Skeletal muscle tissue (tissue), 4 donors: Measurements from ENCODE around the gene NOSTRIN. TPM values are rescaled to one million over a fixed set of nuclear protein-coding genes. Genes with fewer than 3 reads are reported as not detected.

ENCODE experiments used
- H3K27ac ChIP-seq: one replicate; pipeline ENCODE4 v1.7.0; 2013; ENCODE audit warnings: mild to moderate bottlenecking, low read depth, low read length, inconsistent platforms
- H3K27me3 ChIP-seq, 3 donors: one replicate each; pipeline ENCODE4 v1.7.0; 2013; ENCODE audit warnings: low read length in 3 of 3; ENCODE audit not compliant: control insufficient read depth in 3 of 3, insufficient read depth in 3 of 3
- H3K36me3 ChIP-seq, 3 donors: one replicate each; pipeline ENCODE4 v1.7.0; 2013; ENCODE audit warnings: low read length in 3 of 3; ENCODE audit not compliant: control insufficient read depth in 3 of 3, insufficient read depth in 3 of 3
- H3K4me1 ChIP-seq, 3 donors: one replicate each; pipeline ENCODE4 v1.7.0; 2013; ENCODE audit warnings: low read length in 3 of 3, mild to moderate bottlenecking in 3 of 3; ENCODE audit not compliant: control insufficient read depth in 3 of 3, insufficient read depth in 3 of 3
- H3K4me3 ChIP-seq, 3 donors: one replicate each; pipeline ENCODE4 v1.7.0; 2013; ENCODE audit warnings: low read length in 3 of 3
- H3K9ac ChIP-seq, 3 donors: one replicate each; pipeline ENCODE4 v1.7.0; 2013; ENCODE audit warnings: low read length in 3 of 3, mild to moderate bottlenecking in 3 of 3, moderate library complexity in 2 of 3, low read depth in 1 of 3
- H3K9me3 ChIP-seq, 3 donors: one replicate each; pipeline ENCODE4 v1.7.0; 2013; ENCODE audit warnings: low read length in 3 of 3; ENCODE audit not compliant: control insufficient read depth in 3 of 3
- total RNA-seq: library from RNA; depleted of rRNA; stranded (reverse); fragments of >200 nt; gene quantifications from one replicate; pipeline ENCODE4 v1.2.3, GENCODE V29; 2014
- donor health status: Osteomylitis.

Gene NOSTRIN
- total RNA-seq, 1 donor from 2014 or later, result 8.4 TPM

DNA sequence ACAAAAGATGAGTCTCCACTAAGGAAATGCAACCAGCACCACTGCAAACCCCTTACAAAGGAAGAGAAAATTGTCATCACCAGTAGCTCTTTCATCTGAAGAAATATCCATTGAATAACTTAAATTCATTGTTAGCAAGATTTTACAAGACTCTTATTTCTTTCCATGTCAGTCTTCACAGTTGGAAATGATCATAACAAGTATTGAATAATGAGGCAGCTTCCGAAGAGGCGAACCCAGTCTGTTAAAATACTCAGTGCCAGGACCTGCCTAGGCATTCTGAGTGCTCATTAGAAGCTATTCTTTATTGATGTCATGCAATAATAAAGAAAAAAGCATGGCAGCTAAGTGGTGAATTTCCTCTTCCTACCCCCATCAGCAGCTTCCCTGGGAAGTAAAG is 33.5 kb downstream of the NOSTRIN start:
- peaks cover 0 to 5% (median 0%) of the 10 kb centered on the region in 3 donors for H3K36me3 ChIP-seq
- no peak overlapping the region for H3K4me3 ChIP-seq
- no peaks in the 10 kb centered on the region for H3K4me1 ChIP-seq
- H3K9me3 ChIP-seq, result peaks cover 0 to 2% (median 0%) of the 10 kb centered on the region in 3 donors
- H3K27me3 ChIP-seq, result no peaks in the 10 kb centered on the region
- H3K9ac ChIP-seq, result no peak overlapping the region
- H3K27ac ChIP-seq, result no peak overlapping the region

DNA sequence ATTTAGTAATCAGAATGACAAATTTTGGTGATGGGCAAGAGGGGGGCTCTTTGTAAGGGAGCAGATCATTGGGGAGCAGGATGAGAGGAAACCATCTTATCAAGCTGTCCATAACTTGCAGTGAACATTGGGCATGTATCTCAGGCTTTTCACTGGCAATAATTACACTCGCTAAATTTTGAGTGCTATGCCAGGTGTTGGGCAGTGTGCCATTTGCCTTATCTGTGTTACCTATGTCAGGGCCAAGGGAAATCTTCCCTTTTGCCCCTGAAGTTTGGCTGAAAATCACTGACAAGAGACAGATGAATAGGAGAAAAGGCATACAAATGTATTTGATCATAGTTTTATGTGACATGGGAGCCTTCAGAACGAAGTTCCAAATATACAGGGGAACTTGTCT is 39.0 kb downstream of the NOSTRIN start:
- Histone ChIP-seq H3K9me3 (no peaks in the 10 kb centered on the region), H3K27me3 (no peaks in the 10 kb centered on the region), H3K4me1 (no peaks in the 10 kb centered on the region), H3K27ac (no peak overlapping the region), H3K36me3 (peaks cover 0 to 2% (median 0%) of the 10 kb centered on the region in 3 donors), H3K9ac (no peak overlapping the region), H3K4me3 (no peak overlapping the region)

DNA sequence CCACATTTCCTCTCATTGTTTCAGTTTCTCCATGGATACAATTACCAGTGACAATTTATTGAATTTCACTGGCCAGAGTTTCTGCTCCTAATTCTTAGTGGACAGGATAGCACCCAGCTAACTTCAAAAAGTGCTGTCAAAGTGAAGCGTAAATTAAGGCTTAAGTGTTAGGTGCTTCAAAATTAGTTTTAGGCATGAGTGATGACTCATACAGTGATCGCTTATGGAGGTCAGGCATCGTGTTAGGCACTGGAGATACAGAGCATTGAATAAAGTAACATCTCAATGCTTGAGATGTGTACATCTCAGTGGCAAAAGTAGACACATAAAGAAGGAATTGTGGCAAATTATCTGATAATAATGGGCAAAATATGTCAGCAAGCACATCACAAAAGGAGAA is 40.8 kb downstream of the NOSTRIN start:
- Histone ChIP-seq H3K36me3 (peaks cover 0 to 2% (median 0%) of the 10 kb centered on the region in 3 donors), H3K4me1 (no peaks in the 10 kb centered on the region), H3K9me3 (no peaks in the 10 kb centered on the region), H3K27ac (no peak overlapping the region), H3K4me3 (no peak overlapping the region), H3K27me3 (no peaks in the 10 kb centered on the region), H3K9ac (no peak overlapping the region)

DNA sequence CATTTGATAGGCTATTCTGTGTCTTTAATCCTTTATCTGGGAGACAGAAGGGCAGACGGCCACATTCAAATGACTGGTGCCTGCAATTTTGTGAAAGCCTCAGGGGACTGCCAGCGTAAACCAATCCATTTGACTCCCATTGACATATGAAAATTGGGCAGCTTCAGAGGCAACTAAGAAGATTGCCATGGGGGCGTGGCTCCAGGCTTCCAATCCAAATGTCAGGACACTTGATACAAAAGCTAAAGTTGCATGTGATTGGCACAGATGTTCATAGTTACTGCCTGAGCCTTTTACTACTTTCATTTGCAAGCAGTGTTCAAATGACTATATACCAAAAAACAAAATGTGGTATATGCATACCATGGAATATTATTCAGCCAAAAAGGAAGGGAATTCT is 45.8 kb downstream of the NOSTRIN start:
- Histone ChIP-seq H3K27me3 (no peaks in the 10 kb centered on the region), H3K9me3 (no peaks in the 10 kb centered on the region), H3K4me1 (peaks cover 0 to 4% (median 0%) of the 10 kb centered on the region in 3 donors), H3K4me3 (peak overlapping the region in 1 of 3 donors; percentile 33), H3K36me3 (peaks cover 0 to 2% (median 0%) of the 10 kb centered on the region in 3 donors), H3K9ac (peak overlapping the region in 1 of 3 donors; percentile 14), H3K27ac (no peak overlapping the region)

DNA sequence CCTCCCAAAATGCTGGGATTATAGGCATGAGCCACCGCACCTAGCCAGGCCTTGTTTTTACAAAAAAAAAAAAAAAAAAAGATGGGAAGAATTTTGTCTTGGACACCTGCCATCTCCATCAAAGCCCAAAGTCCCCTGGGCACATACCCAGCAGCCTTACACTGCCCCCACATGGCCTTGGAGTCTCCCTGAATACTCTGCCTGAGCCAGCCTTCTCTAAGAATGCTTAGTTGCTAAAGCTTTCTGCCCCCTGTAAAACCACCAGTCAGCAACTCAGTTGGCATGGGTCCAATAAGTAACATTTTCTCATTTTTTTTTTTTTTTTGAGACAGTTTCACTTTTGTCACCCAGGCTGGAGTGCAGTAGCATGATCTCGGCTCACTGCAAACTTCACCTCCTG is 47.2 kb downstream of the NOSTRIN start:
- no peak overlapping the region for H3K9ac ChIP-seq
- H3K9me3 ChIP-seq, result no peaks in the 10 kb centered on the region
- H3K27me3 ChIP-seq, result no peaks in the 10 kb centered on the region
- peaks cover 0 to 4% (median 0%) of the 10 kb centered on the region in 3 donors for H3K4me1 ChIP-seq
- no peak overlapping the region for H3K4me3 ChIP-seq
- H3K36me3 ChIP-seq, result no peaks in the 10 kb centered on the region
- H3K27ac ChIP-seq, result no peak overlapping the region

DNA sequence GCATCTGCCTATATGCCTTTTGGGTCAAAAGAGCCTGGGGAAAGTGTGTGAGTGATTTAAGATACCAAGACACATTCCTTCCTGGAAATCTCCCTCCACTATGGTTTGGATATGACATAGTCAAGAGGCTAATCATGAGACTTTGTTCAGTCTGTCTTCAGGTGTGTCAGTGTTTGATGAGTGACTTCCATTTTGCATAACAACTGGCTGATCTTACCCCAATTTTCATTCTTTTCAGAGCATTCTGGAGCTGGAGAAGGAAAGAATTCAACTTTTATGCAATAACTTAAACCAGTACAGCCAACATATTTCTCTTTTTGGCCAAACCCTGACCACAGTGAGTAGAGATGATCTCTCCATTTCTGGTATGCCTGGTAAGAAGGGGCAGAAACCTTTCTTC is 48.4 kb downstream of the NOSTRIN start:
- H3K9ac ChIP-seq, result no peak overlapping the region
- no peaks in the 10 kb centered on the region for H3K36me3 ChIP-seq
- H3K27me3 ChIP-seq, result no peaks in the 10 kb centered on the region
- H3K4me1 ChIP-seq, result peaks cover 0 to 4% (median 0%) of the 10 kb centered on the region in 3 donors
- H3K27ac ChIP-seq, result no peak overlapping the region
- H3K9me3 ChIP-seq, result no peaks in the 10 kb centered on the region
- no peak overlapping the region for H3K4me3 ChIP-seq

DNA sequence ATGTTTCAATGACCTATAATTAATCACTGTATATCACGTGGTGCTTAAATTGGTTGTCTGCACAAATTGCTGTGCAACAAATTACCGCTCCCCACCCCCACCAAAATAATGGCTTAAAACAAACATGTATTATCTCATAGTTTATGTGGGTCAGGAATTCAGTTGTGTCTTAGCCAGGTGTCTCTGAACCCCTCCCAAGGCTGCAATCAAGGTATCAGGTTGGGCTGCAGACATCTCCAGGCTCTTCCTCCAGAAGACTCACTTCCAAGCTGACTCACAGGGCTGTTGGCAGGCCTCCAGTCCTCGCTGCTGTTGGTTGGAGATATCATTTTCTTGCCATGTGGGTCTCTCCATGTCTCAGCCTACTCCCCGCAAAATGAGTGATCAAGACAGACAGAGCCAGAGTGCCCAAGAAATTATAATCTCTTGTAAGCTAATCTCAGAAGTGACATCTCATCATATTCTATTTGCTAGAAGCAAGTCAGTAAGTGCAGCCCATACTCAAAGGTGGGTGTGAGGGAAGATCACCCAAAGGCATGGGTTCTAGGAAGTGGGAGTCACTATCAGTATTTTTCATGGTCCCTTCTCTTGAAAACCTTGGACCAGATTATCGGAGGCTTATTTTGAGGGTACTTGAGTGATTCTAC is 49.4 kb downstream of the NOSTRIN start:
- no peaks in the 10 kb centered on the region for H3K36me3 ChIP-seq
- no peak overlapping the region for H3K4me3 ChIP-seq
- no peaks in the 10 kb centered on the region for H3K27me3 ChIP-seq
- no peak overlapping the region for H3K27ac ChIP-seq
- H3K9me3 ChIP-seq, result no peaks in the 10 kb centered on the region
- peaks cover 0 to 4% (median 0%) of the 10 kb centered on the region in 3 donors for H3K4me1 ChIP-seq
- H3K9ac ChIP-seq, result no peak overlapping the region

DNA sequence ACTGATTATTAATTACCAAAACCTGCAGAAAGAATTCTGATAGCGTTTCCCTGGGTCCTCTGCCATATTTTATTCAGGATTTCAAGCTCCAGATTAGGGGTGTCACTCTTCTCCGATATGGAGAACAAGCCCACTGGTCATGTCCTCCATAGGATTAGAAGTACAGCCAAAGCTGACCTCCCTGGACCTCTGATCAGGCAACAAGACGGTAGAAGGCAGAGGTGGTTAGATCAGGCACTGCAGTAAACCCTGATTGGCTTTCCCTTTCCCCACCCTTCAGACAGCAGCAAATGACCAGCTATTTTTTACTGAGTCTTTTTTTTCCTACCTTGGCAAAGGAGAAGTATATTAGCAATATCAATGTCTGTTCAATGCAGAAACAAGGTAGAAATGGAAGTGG is 50.0 kb downstream of the NOSTRIN start:
- Histone ChIP-seq H3K4me3 (no peak overlapping the region), H3K4me1 (peaks cover 0 to 4% (median 0%) of the 10 kb centered on the region in 3 donors), H3K36me3 (no peaks in the 10 kb centered on the region), H3K27me3 (no peaks in the 10 kb centered on the region), H3K9ac (no peak overlapping the region), H3K27ac (no peak overlapping the region), H3K9me3 (no peaks in the 10 kb centered on the region)

DNA sequence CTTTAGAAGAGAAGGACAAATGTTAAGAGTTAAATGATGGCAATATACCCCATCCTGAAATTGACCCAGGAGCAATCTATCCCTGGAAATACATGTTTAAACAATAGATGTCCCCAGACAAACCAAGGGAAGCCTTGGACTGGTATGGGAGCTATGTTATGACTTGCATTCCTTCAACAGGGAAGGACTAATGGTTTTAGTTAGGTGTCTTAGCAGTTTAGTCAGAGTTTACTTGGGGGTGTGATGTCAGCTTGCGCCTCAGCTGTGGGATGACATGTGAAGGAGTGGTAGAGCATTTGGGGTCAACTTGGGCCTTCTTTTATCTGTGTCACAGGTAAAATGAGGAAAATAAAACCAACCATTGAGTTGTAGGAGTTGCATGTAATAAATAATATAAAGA is 51.0 kb downstream of the NOSTRIN start:
- Histone ChIP-seq H3K27ac (no peak overlapping the region), H3K27me3 (no peaks in the 10 kb centered on the region), H3K4me3 (no peak overlapping the region)

DNA sequence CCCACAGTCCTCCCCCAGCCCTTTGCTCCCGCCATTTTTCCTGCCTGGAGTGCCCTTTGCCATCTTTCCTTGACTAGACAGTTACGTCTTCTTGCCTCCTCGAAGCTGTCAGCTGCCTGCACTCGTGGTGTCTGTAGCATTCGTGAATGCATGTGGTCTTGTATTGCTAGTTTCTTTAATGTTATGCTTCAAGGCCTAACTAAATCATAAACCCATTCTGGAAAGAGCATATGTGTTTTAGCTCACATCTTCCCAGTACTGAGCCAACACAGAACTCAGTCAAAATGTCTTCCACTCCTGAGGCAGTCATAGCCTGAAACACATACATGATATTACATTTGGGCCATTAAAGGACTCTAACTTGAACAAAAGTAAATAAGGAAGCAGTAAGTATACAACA is 52.2 kb downstream of the NOSTRIN start:
- Histone ChIP-seq H3K27me3 (no peaks in the 10 kb centered on the region), H3K4me3 (no peak overlapping the region), H3K27ac (no peak overlapping the region), H3K4me1 (no peaks in the 10 kb centered on the region), H3K9ac (no peak overlapping the region), H3K36me3 (no peaks in the 10 kb centered on the region), H3K9me3 (no peaks in the 10 kb centered on the region)

More for the DNA sequence above, 51.0 kb downstream of the NOSTRIN start:
- Histone ChIP-seq H3K9ac (no peak overlapping the region), H3K4me1 (peaks cover 0 to 2% (median 0%) of the 10 kb centered on the region in 3 donors), H3K36me3 (no peaks in the 10 kb centered on the region), H3K9me3 (no peaks in the 10 kb centered on the region)
